K562 (cell line): Measurements from ENCODE around the gene IL34. TPM values are rescaled to one million over a fixed set of nuclear protein-coding genes. Genes with fewer than 3 reads are reported as not detected.

Source experiments
- ATAC-seq: fragments of 200-7000 bp; cut with Tn5 transposase; 3 replicates; pipeline ENCODE4 v1.9.1; 2020; ENCODE audit warnings: moderate library complexity
- BruUV-seq: library from RNA; stranded (reverse); fragments of 400-500 nt; replicated peaks from 2 replicates; lab custom pipeline; 2021; lab: Mats Ljungman, UMichigan
- CTCF ChIA-PET: fragments of 300-600 bp; formaldehyde crosslinking; extraction: SDS; loops from one replicate; lab custom pipeline; 2021; ENCODE audit warnings: low intra/inter-chr PET ratio; lab: Yijun Ruan, JAX
- POLR2A ChIA-PET: fragments of 300-600, 350-650 bp; sonication (Branson Sonifier 250); formaldehyde crosslinking; extraction: SDS; loops from one replicate; lab custom pipeline; 2021; ENCODE audit warnings: antibody characterized with exemption, inconsistent platforms; lab: Yijun Ruan, JAX
- DNase-seq, 4 experiments: peaks; one replicate each; pipeline versions ENCODE4 v3.0.0 to v3.0.0-alpha.2; 2011 to 2018; ENCODE audit warnings: low spot score in 3 of 4, mixed read lengths in 3 of 4; ENCODE audit errors: extremely low read depth in 1 of 4
- FAIRE-seq: peaks from 2 replicates; lab custom pipeline; 2011; peaks lifted over from hg19 to GRCh38; lab: Jason Lieb, UNC
- H2AFZ ChIP-seq: 2 replicates; pipeline ENCODE4 v1.6.0; 2011; ENCODE audit warnings: low read depth, low read length, control low read depth, inconsistent platforms
- H3K27ac ChIP-seq: fragments of 200-600 bp; 3 replicates; pipeline ENCODE4 v1.8.0; 2011; ENCODE audit warnings: low read depth, mild to moderate bottlenecking, control low read depth, inconsistent platforms, low read length, moderate library complexity, mixed read lengths; ENCODE audit errors: extremely low read depth
- H3K27me3 ChIP-seq, 2 experiments: fragments of 300-600 bp in 1 of 2; 2 replicates in 1 of 2; 3 replicates in 1 of 2; pipeline versions ENCODE4 v1.6.0 to v1.8.0; 2011; ENCODE audit warnings: inconsistent platforms in 2 of 2, low read length in 2 of 2, mild to moderate bottlenecking in 1 of 2, mixed read lengths in 1 of 2, moderate library complexity in 1 of 2; ENCODE audit not compliant: control insufficient read depth in 2 of 2, insufficient read depth in 2 of 2
- H3K36me3 ChIP-seq: fragments of 300-600 bp; 3 replicates; pipeline ENCODE4 v1.8.0; 2011; ENCODE audit warnings: mild to moderate bottlenecking, low read length, inconsistent platforms; ENCODE audit not compliant: control insufficient read depth, insufficient read depth
- H3K4me1 ChIP-seq, 2 experiments: fragments of 200-600 bp in 1 of 2; replicated peaks in 1 of 2; 2 replicates in 1 of 2; 3 replicates in 1 of 2; pipeline versions ENCODE4 v1.5.1 to v1.8.0; 2011; ENCODE audit warnings: inconsistent platforms in 2 of 2, low read length in 2 of 2, mild to moderate bottlenecking in 1 of 2, mixed read lengths in 1 of 2, moderate library complexity in 1 of 2; ENCODE audit not compliant: control insufficient read depth in 2 of 2, insufficient read depth in 2 of 2
- H3K4me2 ChIP-seq: 2 replicates; pipeline ENCODE4 v1.6.1; 2011; ENCODE audit warnings: low read length, control low read depth, inconsistent platforms, mixed read lengths; ENCODE audit not compliant: insufficient read depth
- H3K4me3 ChIP-seq: fragments of 200-600 bp; sonication (generic), shearing (Covaris generic); 2 replicates; pipeline ENCODE4 v1.5.1; 2016; ENCODE audit warnings: control low read depth, inconsistent platforms
- H3K79me2 ChIP-seq: fragments of 200-600 bp; 3 replicates; pipeline ENCODE4 v1.8.0; 2011; ENCODE audit warnings: low read length, inconsistent platforms; ENCODE audit not compliant: control insufficient read depth, insufficient read depth
- H3K9ac ChIP-seq, 2 experiments: 2 replicates each; pipeline versions ENCODE4 v1.6.0 to v1.6.1; 2011; ENCODE audit warnings: low read depth in 2 of 2, low read length in 2 of 2, control low read depth in 1 of 2, inconsistent platforms in 1 of 2, mild to moderate bottlenecking in 1 of 2, mixed read lengths in 1 of 2; ENCODE audit not compliant: insufficient read depth in 1 of 2
- H3K9me1 ChIP-seq: one replicate; pipeline ENCODE4 v1.6.0; 2011; ENCODE audit warnings: inconsistent platforms, mild to moderate bottlenecking, low read length, moderate library complexity; ENCODE audit not compliant: control insufficient read depth, insufficient read depth
- H3K9me3 ChIP-seq: replicated peaks from 2 replicates; pipeline ENCODE4 v1.5.1; 2011; ENCODE audit warnings: low read depth, low read length, inconsistent platforms; ENCODE audit not compliant: control insufficient read depth, insufficient read depth
- H4K20me1 ChIP-seq: replicated peaks from 2 replicates; pipeline ENCODE4 v1.6.1; 2011; ENCODE audit warnings: low read length, inconsistent platforms, mixed read lengths; ENCODE audit not compliant: control insufficient read depth, insufficient read depth
- BCOR ChIP-seq: fragments of 450-650 bp; IDR thresholded peaks from 2 replicates; pipeline ENCODE4 v1.6.1; 2016
- DACH1 ChIP-seq: fragments of 450-650 bp; IDR thresholded peaks from 2 replicates; pipeline ENCODE4 v1.6.1; 2018; ENCODE audit not compliant: partially characterized antibody
- FOXM1 ChIP-seq, 2 experiments: fragments of 450-650 bp in 1 of 2; sonication (generic) in 1 of 2; formaldehyde crosslinking in 1 of 2; IDR thresholded peaks; 2 replicates each; pipeline versions ENCODE4 v1.6.1 to v1.9.0; 2017 to 2022; ENCODE audit warnings: low read depth in 2 of 2, mild to moderate bottlenecking in 2 of 2, missing genetic modification reagents in 1 of 2, moderate library complexity in 1 of 2
- MTA2 ChIP-seq: fragments of 450-650 bp; IDR thresholded peaks from 2 replicates; pipeline ENCODE4 v1.6.1; 2016; ENCODE audit warnings: low read depth
- MYC ChIP-seq, 2 experiments: fragments of 250-450 bp in 1 of 2; sonication (Bioruptor Pico) in 1 of 2; IDR thresholded peaks; 2 replicates each; pipeline versions ENCODE4 v1.5.1 to v1.6.1; 2012 to 2021; ENCODE audit warnings: low read depth in 2 of 2, borderline replicate concordance in 1 of 2, improper control_type of control experiment in 1 of 2, low read length in 1 of 2, mild to moderate bottlenecking in 1 of 2, moderate library complexity in 1 of 2
- NR2C1 ChIP-seq, 2 experiments: fragments of 450-650 bp; IDR thresholded peaks; 2 replicates each; pipeline ENCODE4 v1.6.1; 2017; ENCODE audit warnings: mild to moderate bottlenecking in 2 of 2, antibody characterized with exemption in 1 of 2, inconsistent platforms in 1 of 2, missing compliant biosample characterization in 1 of 2, missing genetic modification characterization in 1 of 2
- NR2C2 ChIP-seq, 2 experiments: fragments of 200-800 bp in 1 of 2; sonication (Bioruptor generic) in 1 of 2; sonication (generic) in 1 of 2; formaldehyde crosslinking in 1 of 2; IDR thresholded peaks; 2 replicates each; pipeline versions ENCODE4 v1.6.1 to v1.8.0; 2016 to 2022; ENCODE audit warnings: mild to moderate bottlenecking in 1 of 2, missing compliant biosample characterization in 1 of 2, missing genetic modification characterization in 1 of 2, missing genetic modification reagents in 1 of 2
- RBM25 ChIP-seq: fragments of 200-400 bp; formaldehyde crosslinking; IDR thresholded peaks from 2 replicates; pipeline ENCODE4 v1.6.1; 2018; ENCODE audit warnings: low read length, low read depth, moderate library complexity; ENCODE audit not compliant: severe bottlenecking
- TOE1 ChIP-seq, 2 experiments: fragments of 450-650 bp in 1 of 2; sonication (generic) in 1 of 2; formaldehyde crosslinking in 1 of 2; IDR thresholded peaks; 2 replicates each; pipeline versions ENCODE4 v1.7.1 to v1.8.0; 2016 to 2022; ENCODE audit warnings: borderline replicate concordance in 2 of 2, mild to moderate bottlenecking in 2 of 2, antibody characterized with exemption in 1 of 2, inconsistent platforms in 1 of 2, low read depth in 1 of 2, missing genetic modification reagents in 1 of 2, moderate library complexity in 1 of 2
- ZC3H8 ChIP-seq: fragments of 450-650 bp; IDR thresholded peaks from 2 replicates; pipeline ENCODE4 v1.6.1; 2017
- ZNF253 ChIP-seq: fragments of 250-450 bp; sonication (Bioruptor Pico); conservative IDR thresholded peaks from 2 replicates; pipeline ENCODE4 v1.6.1; 2021; ENCODE audit warnings: mild to moderate bottlenecking
- ZNF384 ChIP-seq: IDR thresholded peaks from 2 replicates; pipeline ENCODE4 v1.6.1; 2012; ENCODE audit warnings: low read depth, low read length, improper control_type of control experiment
- ZNF785 ChIP-seq: fragments of 250-450 bp; sonication (Bioruptor Pico); IDR thresholded peaks from 2 replicates; pipeline ENCODE4 v1.4.0; 2020; ENCODE audit warnings: mild to moderate bottlenecking
- WGBS: fragments of 100-300 bp; shearing (Covaris generic); methylation state at CpG from one replicate; pipeline ENCODE4 v1.1.6; 2016; ENCODE audit warnings: low coverage, mixed read lengths; ENCODE audit not compliant: insufficient coverage; ENCODE audit errors: missing lambda C conversion rate; 5-methylcytosine and 5-hydroxymethylcytosine counted together
- in situ Hi-C: fragments of 300-500 bp; cut with MboI; formaldehyde crosslinking; loops from 4 replicates; pipeline ENCODE4 v1.15.0; 2018; ENCODE audit warnings: inconsistent platforms, mixed read lengths
- intact Hi-C: fragments of 100-400 bp; cut with micrococcal nuclease; formaldehyde crosslinking; loops from 2 replicates; pipeline ENCODE4 v1.14.2; 2022
- polyA plus RNA-seq, 8 experiments: library from polyadenylated mRNA; depleted of rRNA in 4 of 8; stranded (reverse) in 5 of 8; unstranded in 3 of 8; fragments of >200 nt; fragmentation: Nextera tagmentation in 2 of 8; fragmentation: Illumina TruSeq in 1 of 8; extraction: Ambion mirVana in 2 of 8; extraction: Trizol in 1 of 8; gene quantifications; 2 replicates each; pipeline versions ENCODE4 v1.2.1 to v1.2.3, GENCODE V29; 2011 to 2014; ENCODE audit warnings: inconsistent platforms in 1 of 8, missing spikeins in 1 of 8
- total RNA-seq, 7 experiments: library from RNA; depleted of rRNA in 6 of 7; stranded (reverse); fragments of >200 nt in 6 of 7; fragmentation: Illumina TruSeq in 2 of 7; extraction: Trizol in 2 of 7; gene quantifications; 2 replicates each; pipeline versions ENCODE4 v1.2.1 to v1.2.3, GENCODE V29; 2011 to 2021; ENCODE audit warnings: low replicate concordance in 1 of 7

IL34 gene
- total and polyA plus RNA-seq, 9 of the 15 experiments (the other 6 are each of a cell fraction or from before 2014, with no cell fraction given) = 0.07 to 0.18 (median 0.10) TPM; not detected in 6

DNA sequence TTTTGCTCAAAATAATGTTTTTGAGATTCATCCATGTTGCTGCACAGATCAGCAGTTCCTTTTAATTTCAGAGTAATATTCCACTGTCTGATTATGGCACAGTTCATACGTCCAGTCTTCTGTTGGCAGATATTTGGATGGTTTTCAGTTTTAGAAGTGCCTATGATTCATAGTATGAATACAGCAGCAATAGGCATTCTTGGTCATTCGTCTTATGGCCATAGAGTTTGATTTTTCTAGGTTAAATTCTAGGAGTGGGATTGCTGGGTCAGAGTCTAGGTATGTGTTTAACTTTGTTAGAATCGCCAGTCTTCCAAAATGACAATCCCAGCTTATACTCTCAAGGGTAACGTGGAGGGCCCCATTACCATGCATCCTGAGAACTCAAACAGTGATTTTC is 11.5 kb upstream of the IL34 start (continued):
- TF ChIP-seq MYC (IDR thresholded peaks at IDR 0.05; ENCODE audit: low read depth, low read length) (no peak), MYC (CRISPR knock-in tag; IDR thresholded peaks at IDR 0.05; ENCODE audit: borderline replicate concordance, low read depth) (no peak), FOXM1 (IDR thresholded peaks at IDR 0.05; ENCODE audit: low read depth) (no peak), FOXM1 (CRISPR knock-in tag; IDR thresholded peaks at IDR 0.05; ENCODE audit: low read depth) (no peak), ZNF253 (CRISPR knock-in tag) (no peak), TOE1 (IDR thresholded peaks at IDR 0.05; ENCODE audit: borderline replicate concordance) (no peak), TOE1 (CRISPR knock-in tag; IDR thresholded peaks at IDR 0.05; ENCODE audit: borderline replicate concordance, low read depth) (no peak), ZNF785 (no peak), DACH1 (no peak)

- in situ Hi-C loops (no loop called here), intact Hi-C loops (no loop called here)
- peak in 1 of 4 experiments; percentile 17 for DNase-seq
- peaks cover 0 to 10% of the 10 kb centered on the region in 2 experiments; a peak in 1 of 5 replicates for H3K27me3 ChIP-seq
- H3K9me3 ChIP-seq = peaks cover 5% of the 10 kb centered on the region
- H3K4me1 ChIP-seq = no peaks in the 10 kb centered on the region
- H2AFZ ChIP-seq = no peak overlapping the region
- BruUV-seq = no TSS peak
- no peaks in the 10 kb centered on the region for H3K36me3 ChIP-seq
- no peak for FAIRE-seq
- H3K79me2 ChIP-seq = no peaks in the 10 kb centered on the region
- 30% methylated on average over 5 of the region's 5 CpGs for WGBS
- ChIA-PET POLR2A (interaction anchor here (0.6 to 1.0 kb wide), 4 partner anchors 32 to 378 kb away, joined by 3 to 4 read pairs (median 3); no protein-coding TSS in a partner anchor), CTCF (no interaction called here)
- TF ChIP-seq RBM25 (peak; percentile 86), NR2C1 (IDR thresholded peaks at IDR 0.05) (peak; percentile 98), NR2C1 (tag; IDR thresholded peaks at IDR 0.05) (peak; percentile 98), NR2C2 (CRISPR knock-in tag; IDR thresholded peaks at IDR 0.05) (peak; percentile 95), NR2C2 (tag; IDR thresholded peaks at IDR 0.05) (peak; percentile 96), MTA2 (peak; percentile 39; the same call in 1 of the 2 replicates), ZNF384 (no peak), ZC3H8 (no peak), BCOR (peak; percentile 69; the same call in 1 of the 2 replicates)
- no peak overlapping the region for H3K4me3 ChIP-seq
- ATAC-seq = no peak
- H3K9ac ChIP-seq = no peak overlapping the region
- H4K20me1 ChIP-seq = no peaks in the 10 kb centered on the region
- H3K9me1 ChIP-seq = no peaks in the 10 kb centered on the region
- no peak overlapping the region for H3K4me2 ChIP-seq
- no peak overlapping the region for H3K27ac ChIP-seq
Measured at GRCh38 chr16:70635336-70636016, 10.9 kb upstream of the IL34 start.
